ENCODE data around the gene RERE.

Gene RERE

DNA sequence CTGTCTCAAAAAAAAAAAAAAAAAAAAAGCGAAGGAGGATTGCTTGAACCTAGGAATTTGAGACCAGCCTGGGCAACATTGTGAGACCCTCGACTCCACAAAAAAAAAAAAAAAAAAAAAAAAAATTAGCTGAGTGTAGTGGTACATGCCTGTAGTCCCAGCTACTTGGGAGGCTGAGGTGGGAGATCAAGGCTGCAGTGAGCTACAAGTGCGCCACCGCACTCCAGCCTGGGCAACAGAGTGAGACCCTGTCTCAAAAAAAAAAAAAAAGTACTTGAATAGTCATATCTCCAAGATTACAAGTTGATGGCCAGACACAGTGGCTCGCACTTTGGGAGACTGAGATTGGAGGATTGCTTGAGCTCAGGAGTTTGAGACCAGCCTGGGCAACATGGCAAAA lies 33.6 kb upstream of the RERE start:
- DNase-seq (ENCODE audit: low read depth), result no peak
- TF ChIP-seq, protein P1, sequence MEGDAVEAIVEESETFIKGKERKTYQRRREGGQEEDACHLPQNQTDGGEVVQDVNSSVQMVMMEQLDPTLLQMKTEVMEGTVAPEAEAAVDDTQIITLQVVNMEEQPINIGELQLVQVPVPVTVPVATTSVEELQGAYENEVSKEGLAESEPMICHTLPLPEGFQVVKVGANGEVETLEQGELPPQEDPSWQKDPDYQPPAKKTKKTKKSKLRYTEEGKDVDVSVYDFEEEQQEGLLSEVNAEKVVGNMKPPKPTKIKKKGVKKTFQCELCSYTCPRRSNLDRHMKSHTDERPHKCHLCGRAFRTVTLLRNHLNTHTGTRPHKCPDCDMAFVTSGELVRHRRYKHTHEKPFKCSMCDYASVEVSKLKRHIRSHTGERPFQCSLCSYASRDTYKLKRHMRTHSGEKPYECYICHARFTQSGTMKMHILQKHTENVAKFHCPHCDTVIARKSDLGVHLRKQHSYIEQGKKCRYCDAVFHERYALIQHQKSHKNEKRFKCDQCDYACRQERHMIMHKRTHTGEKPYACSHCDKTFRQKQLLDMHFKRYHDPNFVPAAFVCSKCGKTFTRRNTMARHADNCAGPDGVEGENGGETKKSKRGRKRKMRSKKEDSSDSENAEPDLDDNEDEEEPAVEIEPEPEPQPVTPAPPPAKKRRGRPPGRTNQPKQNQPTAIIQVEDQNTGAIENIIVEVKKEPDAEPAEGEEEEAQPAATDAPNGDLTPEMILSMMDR (conservative IDR thresholded peaks at IDR 0.05; ENCODE audit: control insufficient read depth, insufficient read depth, low read depth, low read length), result no peak
- no peak overlapping the region for H3K4me3 ChIP-seq (ENCODE audit: control insufficient read depth, low read depth, low read length)

DNA sequence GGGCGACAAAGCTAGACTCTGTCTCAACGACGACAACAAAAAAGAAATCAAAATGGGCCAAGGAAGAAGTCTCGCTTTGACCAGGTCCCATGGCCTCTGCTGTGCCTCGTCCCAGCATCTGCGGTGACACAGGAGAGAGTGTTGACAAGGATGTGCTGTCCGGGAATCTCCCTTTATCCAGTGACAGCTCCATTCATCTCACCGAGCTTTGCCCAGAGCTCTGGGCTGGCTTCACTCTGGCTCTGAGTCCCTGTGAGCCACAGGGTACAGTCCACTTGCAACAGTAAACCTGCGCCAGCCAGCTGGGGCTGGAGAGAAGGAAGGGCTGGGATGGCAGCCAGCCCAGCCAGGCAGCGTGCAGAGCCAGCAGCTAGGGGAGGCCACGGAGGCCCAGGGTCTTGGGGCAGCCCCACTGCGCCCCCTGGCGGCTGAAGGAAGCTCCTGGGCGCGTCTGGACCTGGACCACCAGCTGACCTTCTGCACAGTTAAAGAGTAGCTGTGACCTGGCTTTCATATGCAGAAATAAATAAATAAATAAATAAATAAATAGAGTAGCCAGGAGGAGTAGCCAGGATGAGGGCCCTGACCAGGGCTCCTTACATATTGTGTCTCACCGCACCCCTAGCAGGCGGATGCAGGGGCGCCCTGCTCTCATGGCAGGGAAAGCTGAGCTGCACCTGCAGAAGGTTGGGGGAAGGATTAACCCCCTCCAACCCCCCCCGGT lies 31.4 kb upstream of the RERE start:
- TF ChIP-seq, protein P1 (conservative IDR thresholded peaks at IDR 0.05; ENCODE audit: control insufficient read depth, insufficient read depth, low read depth, low read length), result peak; percentile 75
- DNase-seq (ENCODE audit: low read depth), result peak; percentile 90
- no peak overlapping the region for H3K4me3 ChIP-seq (ENCODE audit: control insufficient read depth, low read depth, low read length)

DNA sequence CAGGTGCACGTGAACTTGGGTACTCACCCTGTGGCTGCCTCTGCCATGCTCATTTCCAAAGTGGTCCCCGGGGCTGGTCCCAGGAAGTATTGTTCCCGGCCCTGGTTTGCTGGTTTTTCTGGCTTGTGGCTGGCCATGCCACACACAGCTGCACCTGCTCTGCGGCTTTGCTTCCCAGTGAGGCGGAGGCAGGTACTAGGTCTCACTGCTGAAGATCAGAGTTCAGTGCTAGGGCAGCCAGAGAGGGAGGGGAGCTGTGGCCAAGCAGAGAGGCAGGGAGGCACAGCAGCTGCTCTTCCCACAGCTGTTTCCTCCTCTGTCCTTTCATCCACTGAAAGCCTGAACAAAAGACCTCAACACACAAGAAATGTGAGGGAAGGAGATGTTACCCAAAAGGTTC lies 30.6 kb upstream of the RERE start:
- DNase-seq (ENCODE audit: low read depth), result no peak
- H3K4me3 ChIP-seq (ENCODE audit: control insufficient read depth, low read depth, low read length), result no peak overlapping the region
- TF ChIP-seq, protein P1 (conservative IDR thresholded peaks at IDR 0.05; ENCODE audit: control insufficient read depth, insufficient read depth, low read depth, low read length), result no peak

DNA sequence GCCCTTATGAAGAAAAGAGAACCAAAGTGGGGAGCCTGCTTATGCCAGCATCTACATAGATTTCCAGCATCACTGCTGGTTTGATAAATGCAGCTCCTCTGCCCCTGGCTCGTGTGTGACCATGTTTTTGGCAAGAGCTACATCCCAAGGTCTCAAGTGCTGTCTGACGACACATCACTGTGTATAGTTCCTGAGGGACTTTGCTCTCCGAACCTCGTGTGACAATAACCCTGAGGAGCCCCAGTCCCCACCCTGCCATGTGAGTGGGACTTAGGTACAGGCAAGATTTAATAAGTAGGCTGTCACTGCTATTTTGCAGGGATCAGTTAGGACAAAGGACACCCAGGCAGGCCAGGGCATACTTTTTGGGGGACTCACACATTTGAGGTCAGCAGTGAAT lies 28.8 kb upstream of the RERE start:
- H3K4me3 ChIP-seq (ENCODE audit: control insufficient read depth, low read depth, low read length), result no peak overlapping the region
- DNase-seq (ENCODE audit: low read depth), result no peak
- TF ChIP-seq, protein P1 (conservative IDR thresholded peaks at IDR 0.05; ENCODE audit: control insufficient read depth, insufficient read depth, low read depth, low read length), result no peak

DNA sequence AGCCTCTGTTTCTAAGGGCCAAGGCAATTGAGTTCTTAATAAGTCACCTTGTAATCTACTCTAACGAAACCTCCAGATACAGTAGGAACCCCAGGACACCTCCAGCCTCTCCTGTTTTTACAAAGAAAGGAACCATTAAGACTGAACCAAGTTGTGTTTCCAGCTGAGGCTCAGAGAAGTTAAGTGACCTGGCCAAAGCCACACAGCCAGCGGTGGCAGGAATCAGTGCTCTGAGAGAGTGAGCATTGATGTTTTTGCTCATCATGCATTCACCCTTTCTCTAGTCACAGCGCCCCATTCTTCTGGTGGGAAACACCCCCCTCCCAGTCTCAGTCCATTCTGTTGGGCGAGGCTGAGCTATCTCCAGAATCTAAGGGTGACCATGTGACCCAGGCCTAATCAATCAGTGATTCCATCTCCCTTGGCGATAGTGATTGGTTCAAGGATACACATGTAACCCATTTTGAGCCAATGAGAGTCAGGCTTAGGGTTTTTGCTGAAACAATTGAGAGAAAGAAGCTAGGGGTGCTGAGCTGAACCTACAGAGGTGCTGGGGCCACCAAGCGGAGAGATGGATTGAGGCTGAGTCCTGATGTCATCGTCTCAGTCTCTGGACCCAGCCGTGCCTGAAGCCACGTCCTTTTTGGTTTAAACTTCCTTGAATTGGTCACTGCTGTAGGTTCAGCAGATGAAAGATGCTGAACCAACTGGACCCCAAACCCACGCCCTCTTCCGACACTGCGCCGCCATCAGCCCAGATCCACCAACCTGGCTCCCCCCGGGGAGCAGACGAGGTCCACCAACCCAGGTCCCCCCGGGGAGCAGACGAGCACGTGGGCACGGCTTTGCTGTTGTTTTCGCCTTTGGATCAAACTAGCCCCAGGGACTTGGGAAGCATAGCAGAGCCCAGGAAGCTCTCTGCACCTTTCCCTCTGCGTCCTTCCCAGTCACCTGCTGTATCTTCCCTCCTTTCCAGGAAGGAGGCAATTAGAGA lies 28.0 kb upstream of the RERE start:
- no peak for DNase-seq (ENCODE audit: low read depth)
- no peak overlapping the region for H3K4me3 ChIP-seq (ENCODE audit: control insufficient read depth, low read depth, low read length)
- TF ChIP-seq, protein P1 (conservative IDR thresholded peaks at IDR 0.05; ENCODE audit: control insufficient read depth, insufficient read depth, low read depth, low read length), result no peak

DNA sequence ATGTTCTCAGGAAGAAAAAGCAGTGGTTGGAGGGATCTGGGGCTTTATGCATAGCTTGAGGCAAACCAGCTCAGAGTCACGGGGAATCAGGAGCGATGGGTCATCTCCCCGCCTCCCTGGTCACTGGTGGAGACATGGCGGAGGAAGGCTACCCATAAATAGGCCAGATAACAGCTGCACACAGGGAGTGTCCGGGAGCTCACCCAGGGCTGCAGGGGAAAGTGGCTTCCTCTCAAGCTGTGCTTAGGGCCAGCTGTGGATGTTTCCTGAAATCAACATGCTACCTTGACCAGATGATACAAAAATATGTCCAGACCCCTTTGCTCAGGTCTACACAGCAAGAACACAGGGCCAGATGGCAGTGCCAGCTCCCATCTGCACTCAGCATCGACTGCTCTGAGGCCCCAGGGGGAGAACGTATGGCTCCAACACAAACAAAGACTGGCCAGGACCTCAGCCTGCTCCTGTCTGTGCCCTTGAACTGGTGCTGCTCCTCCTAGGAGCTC lies 27.1 kb upstream of the RERE start:
- H3K4me3 ChIP-seq (ENCODE audit: control insufficient read depth, low read depth, low read length), result no peak overlapping the region
- no peak for DNase-seq (ENCODE audit: low read depth)
- TF ChIP-seq, protein P1 (conservative IDR thresholded peaks at IDR 0.05; ENCODE audit: control insufficient read depth, insufficient read depth, low read depth, low read length), result no peak
